Activated T-helper 9 cell treated with anti-CD3 and anti-CD28 coated beads, Interleukin-2, amount 50 U/mL, for 16 hours (primary cell): ENCODE results near the gene SRC.
A peak's percentile ranks its signal among the peaks of the same experiment; 100 is the strongest.

Source experiments
- DNase-seq: peaks from one replicate; pipeline ENCODE4 v3.0.0-alpha.2; 2020; ENCODE audit warnings: low read depth

The SRC gene

GRCh38 chr20:37396416-37397075, 50.6 kb downstream of the SRC start:
- no peak for DNase-seq

GRCh38 chr20:37397076-37397953, 51.4 kb downstream of the SRC start:
- DNase-seq, result no peak

- no peak for DNase-seq
Observed at GRCh38 chr20:37397954-37398749, 52.2 kb downstream of the SRC start.

- DNase-seq, result no peak
Observed at GRCh38 chr20:37398750-37399621, 53.0 kb downstream of the SRC start.

- no peak for DNase-seq
Observed at GRCh38 chr20:37401282-37401929, 55.5 kb downstream of the SRC start.

- no peak for DNase-seq
Observed at GRCh38 chr20:37401930-37402675, 56.2 kb downstream of the SRC start.

- no peak for DNase-seq
Observed at GRCh38 chr20:37403107-37404033, 57.4 kb downstream of the SRC start.

- DNase-seq, result no peak
Observed at GRCh38 chr20:37404461-37404890, 58.5 kb downstream of the SRC start.

GRCh38 chr20:37405351-37405897, 59.5 kb downstream of the SRC start:
- no peak for DNase-seq

GRCh38 chr20:37406010-37406998, 60.4 kb downstream of the SRC start:
- peak; percentile 11 for DNase-seq

- DNase-seq, result no peak
Observed at GRCh38 chr20:37407019-37407566, 61.2 kb downstream of the SRC start.

GRCh38 chr20:37407573-37408002, 61.6 kb downstream of the SRC start:
- DNase-seq, result no peak

GRCh38 chr20:37408302-37409193, 62.6 kb downstream of the SRC start:
- DNase-seq, result no peak

- no peak for DNase-seq
Observed at GRCh38 chr20:37411408-37412219, 65.7 kb downstream of the SRC start.

- no peak for DNase-seq
Observed at GRCh38 chr20:37413023-37413334, 67.0 kb downstream of the SRC start.

- DNase-seq, result no peak
Observed at GRCh38 chr20:37413379-37413778, 67.4 kb downstream of the SRC start.
